Activated T-cell treated with anti-CD3 and anti-CD28 coated beads, Interleukin-2, amount 50 U/mL, for 48 hours (primary cell): ENCODE results near the gene APOM.

Experiments used
- DNase-seq, 2 experiments: peaks; one replicate each; pipeline ENCODE4 v3.0.0-alpha.2; 2020

Gene APOM

GRCh38 chr6:31681135-31681671, 25.5 kb downstream of the APOM start:
- DNase-seq: peak; percentile 60 to 70

- DNase-seq: no peak
Observed at GRCh38 chr6:31683591-31683990, 27.9 kb downstream of the APOM start.

DNA sequence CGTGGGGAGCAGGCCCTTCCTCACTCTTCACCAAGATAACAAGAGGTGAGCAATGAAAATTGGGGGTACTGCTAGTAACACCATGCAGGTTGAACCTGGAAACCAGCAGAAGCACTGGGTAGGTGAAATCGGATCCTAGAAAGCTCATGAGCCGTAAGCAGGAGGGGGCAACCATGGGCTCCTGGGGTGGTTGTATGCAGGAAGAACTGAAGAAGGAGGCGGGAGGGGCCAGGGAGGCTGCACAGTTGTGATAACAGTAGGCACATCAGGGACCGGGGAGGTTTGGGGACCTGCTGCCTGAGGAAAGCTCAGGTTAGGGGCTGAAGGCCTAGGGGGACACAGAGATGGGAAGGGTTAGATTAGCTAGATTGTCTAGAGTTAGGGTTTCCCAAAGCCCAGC, 30.8 kb downstream of the APOM start:
- DNase-seq: no peak

GRCh38 chr6:31687321-31687720, 31.6 kb downstream of the APOM start:
- no peak for DNase-seq

GRCh38 chr6:31687860-31688693, 32.4 kb downstream of the APOM start:
- DNase-seq: no peak

DNA sequence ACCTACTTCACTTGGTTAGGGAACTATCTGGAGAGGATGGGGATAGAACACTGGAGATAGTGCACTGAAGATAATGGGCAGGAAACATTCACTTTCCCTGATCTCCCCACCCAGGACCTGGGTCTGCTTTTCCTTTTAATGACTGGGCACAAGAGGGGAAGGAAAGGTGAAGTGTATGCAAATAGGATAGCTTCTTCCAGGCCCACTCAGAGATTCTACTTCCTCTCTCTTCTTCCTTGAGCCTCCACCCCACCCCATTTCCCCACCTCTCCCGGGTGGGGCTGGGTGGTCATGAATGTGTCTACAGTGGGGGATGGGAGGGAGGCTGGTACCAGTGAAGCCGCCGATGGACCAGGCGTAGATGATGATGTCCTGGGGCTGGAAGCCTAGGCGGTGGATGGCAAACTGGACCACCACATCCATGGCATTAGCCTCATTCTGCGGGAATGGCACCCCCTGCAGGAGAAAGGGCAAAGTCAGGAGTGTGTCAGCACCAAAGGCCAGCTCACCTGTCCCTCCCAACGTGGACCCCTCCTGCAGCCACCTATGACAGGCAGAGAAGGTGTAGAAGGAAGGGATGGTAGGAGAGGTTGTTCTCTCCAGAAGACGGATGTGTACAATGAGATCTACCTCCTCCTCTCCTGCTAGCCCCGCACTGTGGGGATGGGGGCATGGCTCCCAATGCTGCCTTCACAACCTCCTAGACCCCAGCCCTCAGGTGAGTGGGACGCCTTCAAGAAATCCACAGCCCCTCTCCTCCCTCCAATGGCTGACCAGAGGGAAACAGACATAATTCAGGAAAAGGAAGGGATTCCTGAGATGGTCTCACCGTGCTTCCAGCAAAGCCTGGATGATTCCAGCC, 33.8 kb downstream of the APOM start:
- DNase-seq: no peak

DNA sequence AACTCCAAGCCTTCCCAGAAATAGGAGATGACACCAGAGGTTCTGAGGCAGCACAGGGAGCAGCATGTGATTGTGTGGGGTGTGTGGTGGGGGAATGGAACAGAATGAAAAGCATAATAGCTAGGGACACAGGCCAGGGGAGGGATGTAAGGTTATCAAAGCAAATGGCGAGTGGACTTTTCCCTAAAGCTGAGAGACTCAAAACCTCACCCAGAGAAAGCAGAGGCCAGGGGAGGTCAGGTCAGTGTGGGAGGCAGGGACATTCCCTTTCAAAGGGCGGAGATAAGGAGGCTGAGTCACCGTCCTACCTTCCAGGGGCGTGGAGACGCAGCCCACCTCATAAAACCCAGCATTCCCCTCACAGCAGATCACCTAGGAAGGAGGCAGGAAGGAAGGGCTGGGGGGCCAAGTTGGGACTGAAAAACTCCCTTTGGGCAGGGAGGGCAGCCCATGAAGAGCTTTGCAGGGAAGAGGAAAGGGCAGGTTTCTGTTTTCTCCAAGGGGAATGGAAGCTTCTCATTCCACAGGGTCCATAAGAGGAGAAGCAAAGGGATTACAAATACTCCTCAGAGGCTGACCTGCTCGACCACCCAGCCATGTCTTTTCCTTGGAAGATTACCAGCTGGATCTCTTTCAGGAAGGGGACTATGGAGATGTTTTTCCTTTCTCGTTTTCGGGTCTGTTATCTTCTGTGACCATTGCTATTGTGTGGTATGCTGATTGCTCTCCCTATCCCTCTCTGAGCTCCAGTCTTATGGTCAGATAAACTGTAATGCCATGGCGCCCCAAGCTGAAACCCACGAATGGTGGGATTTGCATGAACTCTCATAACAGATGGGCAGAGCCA, 34.8 kb downstream of the APOM start:
- no peak for DNase-seq

GRCh38 chr6:31691078-31691463, 35.4 kb downstream of the APOM start:
- DNase-seq: no peak

GRCh38 chr6:31691564-31692108, 35.9 kb downstream of the APOM start:
- no peak for DNase-seq

GRCh38 chr6:31692353-31692752, 36.7 kb downstream of the APOM start:
- no peak for DNase-seq

DNA sequence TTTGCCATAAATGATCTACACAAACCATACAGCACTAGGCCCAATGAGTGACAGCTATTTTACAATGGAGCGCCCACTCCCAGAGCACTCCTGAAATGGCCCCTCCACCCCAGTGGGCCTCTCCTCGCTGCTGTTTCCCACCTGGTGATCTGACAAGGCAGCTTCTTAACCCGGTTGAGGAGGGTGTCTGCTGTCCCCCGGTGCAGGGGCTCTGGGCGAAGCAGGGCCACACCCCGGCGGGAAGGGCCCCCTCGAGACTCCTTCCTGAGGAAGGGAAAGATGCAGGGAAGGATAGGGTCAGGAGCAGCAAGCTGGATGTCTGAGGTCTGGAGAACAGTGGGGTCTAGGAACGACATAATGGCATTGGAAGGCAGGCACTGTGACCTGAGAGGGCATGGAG, 37.2 kb downstream of the APOM start:
- no peak for DNase-seq

GRCh38 chr6:31693535-31693934, 37.8 kb downstream of the APOM start:
- no peak for DNase-seq

DNA sequence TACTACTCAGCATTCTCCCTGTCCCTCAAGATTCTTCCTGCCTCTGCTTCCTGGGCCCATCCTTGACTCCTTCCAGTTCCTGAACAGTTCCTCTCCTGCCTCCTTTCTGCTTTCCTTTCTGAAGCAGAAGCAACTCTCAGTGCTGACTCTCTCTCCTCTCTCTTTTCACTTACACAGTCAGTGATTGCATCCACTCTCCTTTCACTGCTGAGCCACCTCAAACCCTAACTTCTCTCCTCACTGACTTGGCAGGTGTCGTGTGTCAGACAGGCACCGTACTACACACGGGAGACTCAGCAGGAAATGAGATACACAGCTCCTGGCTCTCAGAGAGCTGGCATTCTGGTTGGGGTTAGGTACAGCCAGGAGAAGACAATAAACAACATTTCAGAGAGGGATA, 41.9 kb downstream of the APOM start:
- no peak for DNase-seq

DNA sequence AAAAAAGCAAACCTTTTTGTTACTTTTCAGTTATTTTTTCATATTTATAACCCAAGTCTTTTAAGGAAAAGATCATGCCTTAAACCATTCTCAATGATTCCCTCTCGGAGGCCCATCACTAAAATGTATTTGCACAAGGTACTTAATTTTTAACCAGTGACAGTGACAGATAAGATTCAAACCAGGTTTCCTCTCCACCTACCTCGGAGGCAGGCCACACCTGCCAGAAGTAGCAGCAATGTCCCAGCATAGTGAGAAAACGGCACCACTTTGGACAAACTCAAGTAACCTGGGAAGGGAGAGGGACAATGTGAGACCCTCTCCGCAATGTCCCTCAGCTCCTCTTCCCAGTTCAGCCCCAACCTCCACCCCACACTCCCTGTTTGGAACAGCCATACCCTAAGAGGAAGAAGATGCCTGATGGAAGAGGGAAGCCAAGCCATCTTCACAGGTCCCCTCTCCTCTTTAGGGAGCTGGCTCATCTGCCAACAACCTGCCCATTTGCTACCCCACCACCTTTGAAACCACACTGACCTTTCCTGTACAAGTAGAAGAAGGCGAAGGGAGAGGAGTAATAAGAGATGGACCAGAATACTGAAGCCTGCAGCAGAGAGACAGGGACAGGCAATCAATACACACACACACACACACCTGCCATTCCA, 45.2 kb downstream of the APOM start:
- DNase-seq: no peak

DNA sequence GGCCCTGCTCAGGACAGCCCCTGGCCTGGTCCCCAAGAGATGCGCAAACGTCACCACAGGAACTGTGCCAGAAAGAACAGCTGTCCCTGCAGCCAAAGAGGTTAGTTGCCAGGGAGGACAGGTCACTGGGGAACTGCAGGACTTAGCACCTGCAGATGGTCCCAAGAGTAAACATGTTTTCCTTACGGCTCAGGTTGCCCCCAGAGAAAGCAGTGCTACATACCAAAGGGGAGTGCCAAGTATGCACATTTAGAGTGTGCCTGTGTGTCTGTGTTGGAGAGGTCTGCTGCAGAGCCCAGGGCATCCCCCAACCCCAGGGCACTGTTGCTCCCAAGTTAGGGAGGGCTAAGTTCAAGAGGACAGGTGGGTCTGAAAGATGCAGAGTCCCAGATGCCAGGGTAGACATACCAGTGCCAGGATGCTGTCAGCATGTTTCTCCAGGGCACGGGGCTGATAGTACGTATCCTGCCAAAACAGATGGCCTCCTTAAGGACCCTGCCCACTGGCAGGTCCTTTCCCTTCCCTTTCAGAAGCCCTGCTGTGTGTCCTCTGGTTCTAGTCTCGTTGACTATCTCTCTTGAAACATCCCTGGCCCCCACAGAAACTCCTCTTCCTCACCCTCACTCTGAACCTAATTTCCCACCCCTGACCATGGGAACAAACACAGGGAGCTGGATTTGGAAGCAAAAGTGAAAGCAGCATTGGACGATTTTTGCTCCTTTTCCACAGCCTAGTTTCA, 46.1 kb downstream of the APOM start:
- DNase-seq: peak in 1 of 2 experiments; percentile 24

DNA sequence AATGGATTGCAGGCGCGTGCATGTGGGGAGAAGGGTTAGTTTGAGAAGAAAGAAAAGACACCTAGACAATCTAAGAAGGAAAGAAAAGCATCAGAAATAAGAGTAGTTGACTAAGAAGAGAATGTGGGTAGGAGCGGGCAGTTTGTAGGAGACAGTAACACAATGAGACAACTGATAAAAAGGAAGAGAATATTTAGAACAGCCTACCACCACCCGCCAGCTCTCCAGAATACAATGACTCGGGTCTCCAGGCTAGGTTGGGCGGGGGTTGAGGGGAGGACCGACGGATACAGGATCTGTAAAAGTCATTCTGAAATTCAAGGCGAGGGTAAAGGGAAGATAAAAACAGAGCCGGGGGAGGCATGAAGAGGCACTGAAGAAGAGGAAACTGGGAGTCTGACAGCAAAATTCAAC, 46.7 kb downstream of the APOM start:
- DNase-seq: no peak

DNA sequence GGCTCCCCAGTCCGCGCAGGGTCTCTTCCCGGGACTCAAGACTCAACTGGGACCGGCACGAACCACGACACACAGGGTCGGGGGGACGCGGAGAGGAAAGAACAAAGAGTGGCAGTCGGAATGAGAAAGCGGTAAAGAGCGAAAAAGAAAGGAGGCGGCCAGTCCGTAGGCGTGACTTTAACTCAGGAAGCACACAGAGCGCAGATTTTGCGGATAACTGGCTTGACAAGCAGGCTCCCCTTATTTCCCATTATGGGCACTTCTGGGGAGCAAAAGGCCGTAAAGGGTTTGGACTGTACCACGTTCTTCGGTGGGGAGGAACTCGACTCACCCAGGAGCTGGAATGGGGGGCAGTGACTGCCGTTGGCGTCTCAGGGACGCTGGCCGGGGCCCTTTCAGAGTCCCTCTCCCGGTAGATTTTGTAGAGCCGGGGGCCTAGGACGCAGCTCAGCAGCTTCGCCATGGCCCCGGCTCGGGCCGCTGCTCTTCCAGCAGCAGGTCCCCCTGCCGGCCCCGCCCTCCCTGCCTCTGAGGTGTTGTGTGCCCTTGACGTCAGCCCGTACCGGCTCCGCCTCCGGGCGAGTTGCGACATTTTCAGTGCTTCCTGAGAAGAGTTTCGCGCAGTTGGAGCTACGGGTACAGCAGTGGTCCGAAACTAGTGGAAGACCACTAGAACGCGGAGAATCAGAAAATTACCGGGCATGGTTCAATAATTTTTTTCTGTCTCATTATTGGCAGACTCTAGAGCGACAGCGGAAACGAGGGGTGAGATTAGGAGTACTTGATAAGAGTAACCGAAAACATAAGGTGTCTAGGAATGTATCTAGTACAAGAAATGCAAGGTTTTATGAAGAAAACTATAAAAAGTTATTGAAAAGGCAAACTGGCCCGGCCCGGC, 47.4 kb downstream of the APOM start, which contains the start of gene ABHD16A:
Gene ABHD16A, minus strand, starts transcription at position 506 of the 898 bp plus-strand sequence. Its CDS starts 43 bp downstream, at position 463.
- peak; percentile 98 to 99 for DNase-seq

- no peak for DNase-seq
Observed at GRCh38 chr6:31705931-31706330, 50.2 kb downstream of the APOM start.

DNA sequence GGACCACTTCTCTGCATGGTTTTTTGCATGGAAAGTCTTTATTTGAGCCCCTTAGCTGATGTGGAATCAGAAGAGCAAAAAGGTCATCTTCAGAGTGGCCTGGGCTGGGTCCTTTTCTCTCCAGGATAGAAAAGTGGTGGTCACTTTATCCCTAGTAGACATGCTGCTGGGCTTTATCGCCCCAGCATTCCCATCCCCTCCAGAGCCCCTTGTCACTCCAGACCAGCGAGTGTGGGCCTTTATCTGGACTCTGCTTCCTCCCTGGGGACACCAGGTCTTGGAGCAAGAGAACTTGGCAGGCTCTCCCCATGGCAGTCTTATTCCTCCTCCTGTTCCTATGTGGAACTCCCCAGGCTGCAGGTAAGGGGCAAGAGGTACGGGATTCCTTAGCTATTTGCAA, 50.9 kb downstream of the APOM start, which contains the start of gene LY6G6F:
Gene LY6G6F, plus strand, starts transcription at position 268 of the 400 bp plus-strand sequence. Its CDS starts 41 bp downstream, at position 309.
- no peak for DNase-seq

- no peak for DNase-seq
Observed at GRCh38 chr6:31707701-31708100, 52.0 kb downstream of the APOM start.
